Breast epithelium (tissue), 4 donors: ENCODE results near the gene ANKRD33. TPM values are rescaled to one million over a fixed set of nuclear protein-coding genes. Genes with fewer than 3 reads are reported as not detected.

Source experiments
- DNase-seq, 2 donors: peaks; one replicate each; pipeline ENCODE4 v3.0.0-alpha.2; 2019; ENCODE audit warnings: low spot score in 2 of 2
- H3K27ac ChIP-seq, 2 donors: fragments of 200-600 bp; sonication (generic) in 1 of 2; one replicate each; pipeline ENCODE4 v1.5.1; 2016 to 2019; ENCODE audit warnings: mild to moderate bottlenecking in 1 of 2
- H3K27me3 ChIP-seq, 2 donors: fragments of 200-600 bp; sonication (generic) in 1 of 2; one replicate each; pipeline versions ENCODE4 v1.5.1 to v1.6.0; 2017 to 2019; ENCODE audit warnings: control low read depth in 1 of 2, mild to moderate bottlenecking in 1 of 2
- H3K36me3 ChIP-seq: fragments of 200-600 bp; one replicate; pipeline ENCODE4 v1.5.1; 2019
- H3K4me1 ChIP-seq, 2 donors: fragments of 200-600 bp; sonication (generic); one replicate each; pipeline ENCODE4 v1.5.1; 2016 to 2019; ENCODE audit warnings: control low read depth in 1 of 2
- H3K4me3 ChIP-seq, 3 donors: fragments of 200-600 bp; sonication (generic); 1 replicate in 2 of 3; 2 replicates in 1 of 3; pipeline ENCODE4 v1.5.1; 2016 to 2019; ENCODE audit warnings: mild to moderate bottlenecking in 3 of 3, moderate library complexity in 2 of 3
- H3K9me3 ChIP-seq, 2 donors: fragments of 200-600 bp; sonication (generic) in 1 of 2; one replicate each; pipeline ENCODE4 v1.5.1; 2016 to 2019; ENCODE audit warnings: control low read depth in 1 of 2
- POLR2A ChIP-seq: fragments of 450-650 bp; IDR thresholded peaks from one replicate; pipeline ENCODE4 v1.6.1; 2016; ENCODE audit warnings: antibody characterized with exemption, mild to moderate bottlenecking, moderate library complexity
- POLR2AphosphoS5 ChIP-seq, 3 donors: sonication (generic); formaldehyde crosslinking; IDR thresholded peaks; one replicate each; pipeline ENCODE4 v1.6.1; 2017; ENCODE audit warnings: antibody characterized with exemption in 3 of 3
- intact Hi-C: fragments of 100-400 bp; cut with DNase I; formaldehyde crosslinking; loops from one replicate; pipeline ENCODE4 v1.15.1; 2023; ENCODE audit warnings: low total_unique reads
- total RNA-seq, 3 donors: library from RNA; depleted of rRNA; stranded (reverse); fragments of >200 nt; gene quantifications; one replicate each; pipeline ENCODE4 v1.1.0, GENCODE V29; 2016
- TF ChIP-seq, protein P1 (sequence below), 3 donors: fragments of 450-650 bp; IDR thresholded peaks; one replicate each; pipeline ENCODE4 v1.5.1; 2016 to 2017; ENCODE audit warnings: antibody characterized with exemption in 3 of 3, mild to moderate bottlenecking in 3 of 3, moderate library complexity in 3 of 3

The ANKRD33 gene
- total RNA-seq, 3 donors from 2014 or later = not detected

- no peak for DNase-seq
- peak overlapping the region in 1 of 3 donors; percentile 37 for H3K4me3 ChIP-seq
- no peaks in the 10 kb centered on the region for H3K9me3 ChIP-seq
- H3K27ac ChIP-seq = no peak overlapping the region
- H3K4me1 ChIP-seq = peaks cover 0 to 5% of the 10 kb centered on the region in 2 donors
- H3K27me3 ChIP-seq = no peaks in the 10 kb centered on the region
- intact Hi-C loops = no loop called here
- H3K36me3 ChIP-seq = no peaks in the 10 kb centered on the region
- no peak for TF ChIP-seq POLR2AphosphoS5 (IDR thresholded peaks at IDR 0.05)
- no peak for TF ChIP-seq POLR2A
- TF ChIP-seq, protein P1, sequence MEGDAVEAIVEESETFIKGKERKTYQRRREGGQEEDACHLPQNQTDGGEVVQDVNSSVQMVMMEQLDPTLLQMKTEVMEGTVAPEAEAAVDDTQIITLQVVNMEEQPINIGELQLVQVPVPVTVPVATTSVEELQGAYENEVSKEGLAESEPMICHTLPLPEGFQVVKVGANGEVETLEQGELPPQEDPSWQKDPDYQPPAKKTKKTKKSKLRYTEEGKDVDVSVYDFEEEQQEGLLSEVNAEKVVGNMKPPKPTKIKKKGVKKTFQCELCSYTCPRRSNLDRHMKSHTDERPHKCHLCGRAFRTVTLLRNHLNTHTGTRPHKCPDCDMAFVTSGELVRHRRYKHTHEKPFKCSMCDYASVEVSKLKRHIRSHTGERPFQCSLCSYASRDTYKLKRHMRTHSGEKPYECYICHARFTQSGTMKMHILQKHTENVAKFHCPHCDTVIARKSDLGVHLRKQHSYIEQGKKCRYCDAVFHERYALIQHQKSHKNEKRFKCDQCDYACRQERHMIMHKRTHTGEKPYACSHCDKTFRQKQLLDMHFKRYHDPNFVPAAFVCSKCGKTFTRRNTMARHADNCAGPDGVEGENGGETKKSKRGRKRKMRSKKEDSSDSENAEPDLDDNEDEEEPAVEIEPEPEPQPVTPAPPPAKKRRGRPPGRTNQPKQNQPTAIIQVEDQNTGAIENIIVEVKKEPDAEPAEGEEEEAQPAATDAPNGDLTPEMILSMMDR (IDR thresholded peaks at IDR 0.05) = no peak
Measured at GRCh38 chr12:51888316-51889215, 663 bp downstream of the ANKRD33 start.

DNA sequence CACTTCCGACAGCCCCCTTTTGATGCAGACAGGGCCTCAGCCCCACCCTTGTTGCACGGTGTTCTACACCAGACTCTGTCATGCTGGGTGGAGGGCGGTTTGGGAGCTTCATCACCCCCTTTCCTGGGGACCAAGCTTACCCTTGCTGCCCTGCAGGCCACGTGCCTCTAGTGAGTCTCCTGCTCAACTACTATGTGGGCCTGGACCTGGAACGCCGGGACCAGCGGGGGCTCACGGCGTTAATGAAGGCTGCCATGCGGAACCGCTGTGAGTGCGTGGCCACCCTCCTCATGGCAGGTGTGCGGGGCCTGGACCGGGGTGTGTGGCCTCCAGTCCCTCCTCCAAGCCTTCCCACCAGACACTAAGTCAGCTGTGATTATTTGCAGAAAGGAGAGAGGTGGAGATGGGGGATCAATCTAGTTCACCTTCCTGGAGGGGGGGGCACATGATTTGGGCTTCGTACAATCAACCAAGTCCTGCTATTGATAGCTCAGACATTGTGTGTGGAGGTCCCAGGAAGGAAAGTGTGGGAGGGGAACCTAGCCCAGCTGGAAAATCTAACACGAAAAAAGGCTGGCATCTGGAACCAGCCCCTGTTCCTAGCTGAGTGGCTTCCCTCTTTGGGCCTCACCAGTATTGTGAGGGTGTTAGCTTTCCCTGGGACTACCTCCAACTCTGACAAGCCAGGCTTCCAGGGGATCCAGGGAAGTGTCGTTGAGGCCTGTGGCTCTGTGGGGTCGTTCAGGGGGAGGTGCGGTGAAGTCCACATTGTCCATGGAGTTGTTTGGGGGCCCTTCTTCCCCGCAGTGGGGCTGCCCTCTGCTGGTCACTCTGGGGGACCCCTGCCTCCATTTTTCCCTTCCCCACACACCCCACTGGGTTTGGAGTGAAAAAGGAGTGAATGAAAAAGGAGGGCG lies 1.6 kb downstream of the ANKRD33 start:
- TF ChIP-seq, protein P1 (IDR thresholded peaks at IDR 0.05) = no peak
- TF ChIP-seq POLR2AphosphoS5 (IDR thresholded peaks at IDR 0.05) (no peak), POLR2A (no peak)
- Histone ChIP-seq H3K9me3 (no peaks in the 10 kb centered on the region), H3K36me3 (no peaks in the 10 kb centered on the region), H3K27me3 (no peaks in the 10 kb centered on the region), H3K4me1 (peaks cover 0 to 5% of the 10 kb centered on the region in 2 donors), H3K4me3 (no peak overlapping the region), H3K27ac (no peak overlapping the region)
- no peak for DNase-seq
- intact Hi-C loops = no loop called here

GRCh38 chr12:51890133-51890464 lies 2.2 kb downstream of the ANKRD33 start:
- no peaks in the 10 kb centered on the region for H3K36me3 ChIP-seq
- no peaks in the 10 kb centered on the region for H3K27me3 ChIP-seq
- H3K4me1 ChIP-seq = peaks cover 0 to 5% of the 10 kb centered on the region in 2 donors
- no peak overlapping the region for H3K4me3 ChIP-seq
- no peaks in the 10 kb centered on the region for H3K9me3 ChIP-seq
- H3K27ac ChIP-seq = no peak overlapping the region
- TF ChIP-seq POLR2A (no peak), POLR2AphosphoS5 (IDR thresholded peaks at IDR 0.05) (no peak)
- TF ChIP-seq, protein P1 (IDR thresholded peaks at IDR 0.05) = no peak
- intact Hi-C loops = no loop called here
- no peak for DNase-seq

GRCh38 chr12:51890511-51891171 lies 2.7 kb downstream of the ANKRD33 start:
- Histone ChIP-seq H3K27ac (no peak overlapping the region), H3K4me1 (peaks cover 0 to 5% of the 10 kb centered on the region in 2 donors), H3K4me3 (no peak overlapping the region), H3K9me3 (no peaks in the 10 kb centered on the region), H3K36me3 (no peaks in the 10 kb centered on the region), H3K27me3 (no peaks in the 10 kb centered on the region)
- intact Hi-C loops = no loop called here
- no peak for DNase-seq
- TF ChIP-seq, protein P1 (IDR thresholded peaks at IDR 0.05) = no peak
- TF ChIP-seq POLR2A (no peak), POLR2AphosphoS5 (IDR thresholded peaks at IDR 0.05) (no peak)
